MM.1S (cell line): ENCODE data around the gene APC2.

ENCODE experiments used
- DNase-seq: peaks from one replicate; pipeline ENCODE4 v3.0.0-alpha.2; 2015
- H2AFZ ChIP-seq: fragments of 300-600 bp; sonication (generic); 2 replicates; pipeline ENCODE4 v1.6.0; 2016; ENCODE audit warnings: antibody characterized with exemption, low read length
- H3F3A ChIP-seq: fragments of 300-600 bp; sonication (generic); 2 replicates; pipeline ENCODE4 v1.6.1; 2016; ENCODE audit warnings: mild to moderate bottlenecking, antibody characterized with exemption, low read length, moderate library complexity, mixed read lengths; ENCODE audit not compliant: insufficient read depth
- H3K27ac ChIP-seq: fragments of 300-600 bp; sonication (generic); 2 replicates; pipeline ENCODE4 v1.5.1; 2016; ENCODE audit warnings: mild to moderate bottlenecking, low read length
- H3K27me3 ChIP-seq: fragments of 300-600 bp; sonication (generic); replicated peaks from 2 replicates; pipeline ENCODE4 v1.6.0; 2016; ENCODE audit warnings: low read length; ENCODE audit not compliant: insufficient read depth
- H3K36me3 ChIP-seq: fragments of 300-600 bp; sonication (generic); replicated peaks from 2 replicates; pipeline ENCODE4 v1.6.1; 2016; ENCODE audit warnings: mild to moderate bottlenecking, low read length, mixed read lengths; ENCODE audit not compliant: insufficient read depth
- H3K4me1 ChIP-seq: fragments of 300-600 bp; sonication (generic); 2 replicates; pipeline ENCODE4 v1.6.1; 2016; ENCODE audit warnings: low read length, mixed read lengths
- H3K4me2 ChIP-seq: fragments of 300-600 bp; sonication (generic); 2 replicates; pipeline ENCODE4 v1.6.0; 2016; ENCODE audit warnings: low read depth, low read length
- H3K4me3 ChIP-seq: fragments of 300-600 bp; sonication (generic); 2 replicates; pipeline ENCODE4 v1.5.1; 2016; ENCODE audit warnings: low read length, mixed read lengths
- H3K79me2 ChIP-seq: fragments of 300-600 bp; sonication (generic); 2 replicates; pipeline ENCODE4 v1.6.1; 2016; ENCODE audit warnings: mixed run types, low read length, mixed read lengths
- H3K9ac ChIP-seq: fragments of 300-600 bp; sonication (generic); 2 replicates; pipeline ENCODE4 v1.6.1; 2016; ENCODE audit warnings: low read length, mixed read lengths
- H3K9me2 ChIP-seq: fragments of 300-600 bp; sonication (generic); replicated peaks from 2 replicates; pipeline ENCODE4 v1.6.1; 2016; ENCODE audit warnings: mild to moderate bottlenecking, low read length, mixed read lengths; ENCODE audit not compliant: insufficient read depth
- H3K9me3 ChIP-seq: fragments of 300-600 bp; sonication (generic); replicated peaks from 2 replicates; pipeline ENCODE4 v1.6.1; 2016; ENCODE audit warnings: mild to moderate bottlenecking, low read length, mixed read lengths; ENCODE audit not compliant: insufficient read depth
- H4K20me1 ChIP-seq: fragments of 300-600 bp; sonication (generic); 2 replicates; pipeline ENCODE4 v1.6.1; 2016; ENCODE audit warnings: mild to moderate bottlenecking, low read length, moderate library complexity, mixed read lengths; ENCODE audit not compliant: insufficient read depth
- EZH2 ChIP-seq: fragments of 300-600 bp; sonication (generic); optimal IDR thresholded peaks from 2 replicates; pipeline ENCODE3; 2017; ENCODE audit warnings: low read depth, mild to moderate bottlenecking, antibody characterized with exemption, low read length, mixed read lengths
- EZH2phosphoT487 ChIP-seq: fragments of 300-600 bp; sonication (generic); IDR thresholded peaks from 2 replicates; pipeline ENCODE4 v1.6.1; 2018; ENCODE audit warnings: antibody characterized with exemption, low read length
- TF ChIP-seq, protein P1 (sequence below): fragments of 300-600 bp; sonication (generic); IDR thresholded peaks from 2 replicates; pipeline ENCODE4 v1.5.1; 2016; ENCODE audit warnings: antibody characterized with exemption, low read length, mixed read lengths

Gene APC2

GRCh38 chr19:1483131-1483978 lies 33.4 kb downstream of the APC2 start:
- TF ChIP-seq EZH2phosphoT487, result no peak
- no peak for TF ChIP-seq EZH2
- TF ChIP-seq, protein P1, sequence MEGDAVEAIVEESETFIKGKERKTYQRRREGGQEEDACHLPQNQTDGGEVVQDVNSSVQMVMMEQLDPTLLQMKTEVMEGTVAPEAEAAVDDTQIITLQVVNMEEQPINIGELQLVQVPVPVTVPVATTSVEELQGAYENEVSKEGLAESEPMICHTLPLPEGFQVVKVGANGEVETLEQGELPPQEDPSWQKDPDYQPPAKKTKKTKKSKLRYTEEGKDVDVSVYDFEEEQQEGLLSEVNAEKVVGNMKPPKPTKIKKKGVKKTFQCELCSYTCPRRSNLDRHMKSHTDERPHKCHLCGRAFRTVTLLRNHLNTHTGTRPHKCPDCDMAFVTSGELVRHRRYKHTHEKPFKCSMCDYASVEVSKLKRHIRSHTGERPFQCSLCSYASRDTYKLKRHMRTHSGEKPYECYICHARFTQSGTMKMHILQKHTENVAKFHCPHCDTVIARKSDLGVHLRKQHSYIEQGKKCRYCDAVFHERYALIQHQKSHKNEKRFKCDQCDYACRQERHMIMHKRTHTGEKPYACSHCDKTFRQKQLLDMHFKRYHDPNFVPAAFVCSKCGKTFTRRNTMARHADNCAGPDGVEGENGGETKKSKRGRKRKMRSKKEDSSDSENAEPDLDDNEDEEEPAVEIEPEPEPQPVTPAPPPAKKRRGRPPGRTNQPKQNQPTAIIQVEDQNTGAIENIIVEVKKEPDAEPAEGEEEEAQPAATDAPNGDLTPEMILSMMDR, result no peak
- Histone ChIP-seq H3K4me2 (no peak overlapping the region), H3K4me1 (no peaks in the 10 kb centered on the region), H3F3A (no peaks in the 10 kb centered on the region), H3K36me3 (no peaks in the 10 kb centered on the region), H3K27me3 (peaks cover 50% of the 10 kb centered on the region), H3K9me3 (no peaks in the 10 kb centered on the region), H2AFZ (no peak overlapping the region), H3K27ac (no peak overlapping the region), H3K79me2 (peaks cover 6% of the 10 kb centered on the region), H3K4me3 (no peak overlapping the region), H4K20me1 (no peaks in the 10 kb centered on the region), H3K9me2 (no peaks in the 10 kb centered on the region), H3K9ac (no peak overlapping the region)
- DNase-seq, result no peak

DNA sequence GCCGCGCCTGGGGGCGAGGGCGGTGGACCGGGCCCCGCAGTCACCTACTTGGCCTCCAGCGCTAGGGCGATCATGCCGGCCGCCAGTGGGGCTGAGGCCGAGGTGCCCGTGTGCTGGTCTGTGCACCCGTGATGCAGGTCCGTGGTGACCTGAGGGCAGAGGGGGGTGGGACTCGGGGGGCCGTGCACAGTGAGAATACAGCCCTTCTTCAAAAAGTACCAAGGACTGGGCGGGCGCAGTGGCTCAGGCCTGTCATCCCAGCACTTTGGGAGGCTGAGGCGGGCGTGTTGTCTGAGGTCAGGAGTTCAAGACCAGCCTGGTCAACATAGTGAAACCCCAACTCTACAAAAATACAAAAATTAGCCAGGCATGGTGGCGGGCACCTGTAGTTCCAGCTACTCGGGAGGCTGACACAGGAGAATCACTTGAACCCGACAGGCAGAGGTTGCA lies 34.1 kb downstream of the APC2 start:
- TF ChIP-seq EZH2phosphoT487 (no peak), EZH2 (no peak)
- TF ChIP-seq, protein P1, result no peak
- Histone ChIP-seq H3K9me3 (no peaks in the 10 kb centered on the region), H3K4me3 (no peak overlapping the region), H2AFZ (no peak overlapping the region), H3K27me3 (peaks cover 56% of the 10 kb centered on the region), H4K20me1 (no peaks in the 10 kb centered on the region), H3K9ac (no peak overlapping the region), H3K36me3 (no peaks in the 10 kb centered on the region), H3K4me2 (no peak overlapping the region), H3K79me2 (no peaks in the 10 kb centered on the region; the same call in 1 of the 2 replicates), H3K27ac (no peak overlapping the region), H3K9me2 (no peaks in the 10 kb centered on the region), H3K4me1 (no peaks in the 10 kb centered on the region), H3F3A (no peaks in the 10 kb centered on the region)
- no peak for DNase-seq

- TF ChIP-seq EZH2phosphoT487 (no peak), EZH2 (no peak)
- TF ChIP-seq, protein P1, result no peak
Measured at GRCh38 chr19:1486720-1487575, 37.0 kb downstream of the APC2 start.

More at GRCh38 chr19:1486720-1487575, 37.0 kb downstream of the APC2 start:
- Histone ChIP-seq H3K4me1 (peaks cover 10% of the 10 kb centered on the region), H3F3A (no peaks in the 10 kb centered on the region), H3K4me3 (no peak overlapping the region), H4K20me1 (no peaks in the 10 kb centered on the region), H3K4me2 (no peak overlapping the region), H3K9ac (no peak overlapping the region), H3K36me3 (no peaks in the 10 kb centered on the region), H3K79me2 (no peaks in the 10 kb centered on the region), H3K9me3 (no peaks in the 10 kb centered on the region), H3K9me2 (no peaks in the 10 kb centered on the region), H3K27me3 (peaks cover 60% of the 10 kb centered on the region), H3K27ac (no peak overlapping the region), H2AFZ (no peak overlapping the region)
- DNase-seq, result no peak
